GM21360 (cell line): ENCODE data around the gene CDK6.
A peak's percentile ranks its signal among the peaks of the same experiment; 100 is the strongest.

Experiments used
- ATAC-seq: cut with Tn5 transposase; IDR thresholded peaks from one replicate; pipeline ENCODE4 v1.9.1; 2021; ENCODE audit warnings: mild to moderate bottlenecking, moderate library complexity; ENCODE audit not compliant: unreplicated experiment

Gene CDK6

DNA sequence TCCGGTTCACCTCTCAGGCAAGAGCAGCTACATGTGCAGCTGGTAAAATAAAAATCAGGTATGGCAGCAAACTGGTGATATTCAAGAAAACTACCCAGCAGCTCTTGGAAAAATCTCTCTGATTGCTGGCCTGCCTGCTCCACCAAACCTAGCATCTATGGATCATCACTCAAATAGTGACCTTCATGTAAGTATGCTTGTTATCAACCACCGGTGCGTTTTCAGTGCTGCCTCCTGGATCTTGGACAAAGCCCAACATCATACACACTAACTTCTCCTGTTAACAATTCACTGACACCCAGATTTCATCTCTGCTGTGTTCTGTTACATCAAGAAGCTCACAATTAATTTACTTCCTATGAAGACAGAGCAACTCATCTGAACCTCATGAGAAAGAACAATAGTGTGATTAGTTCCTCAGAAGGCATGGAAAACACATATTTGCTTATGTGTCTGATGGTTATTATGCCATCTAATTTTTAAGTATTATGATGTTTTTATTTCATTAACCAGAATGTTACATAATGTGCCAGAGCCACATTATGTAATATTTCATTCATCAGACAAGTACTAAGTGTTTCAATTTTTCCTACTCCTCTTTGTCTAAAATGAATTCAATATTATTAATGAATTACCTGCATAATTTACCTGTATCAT is 8.8 kb downstream of the CDK6 start:
- no peak for ATAC-seq

DNA sequence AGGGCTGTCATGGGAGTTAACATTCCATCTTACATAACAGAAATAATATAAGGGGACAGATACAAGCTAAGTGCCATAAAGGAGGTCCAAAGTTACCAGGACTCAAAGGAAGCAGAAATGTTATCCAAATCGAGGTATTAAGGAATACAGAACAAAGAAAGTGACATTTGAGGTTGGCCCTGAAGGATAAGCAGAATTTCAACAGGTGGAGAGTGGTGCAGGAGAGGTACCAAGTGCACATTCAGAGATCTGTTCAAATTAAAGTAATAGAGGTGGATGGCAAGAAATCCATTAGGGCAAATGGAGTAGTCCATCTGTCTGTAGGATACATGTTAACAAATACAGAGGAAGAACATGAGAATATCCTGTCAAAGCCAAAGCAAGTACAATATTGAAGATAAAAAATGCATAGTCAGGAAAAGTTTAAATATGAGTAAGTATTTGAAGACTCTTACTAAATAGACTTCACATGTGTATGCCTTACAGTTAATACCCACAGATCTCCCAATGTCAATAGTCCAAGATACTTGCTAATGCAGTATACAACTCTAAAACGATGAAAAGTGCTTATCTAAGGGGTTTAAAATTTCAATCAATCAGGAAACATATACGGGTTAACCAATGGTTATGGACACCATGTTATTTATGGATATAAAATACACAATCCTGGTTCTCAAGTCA is 10.0 kb downstream of the CDK6 start:
- no peak for ATAC-seq

DNA sequence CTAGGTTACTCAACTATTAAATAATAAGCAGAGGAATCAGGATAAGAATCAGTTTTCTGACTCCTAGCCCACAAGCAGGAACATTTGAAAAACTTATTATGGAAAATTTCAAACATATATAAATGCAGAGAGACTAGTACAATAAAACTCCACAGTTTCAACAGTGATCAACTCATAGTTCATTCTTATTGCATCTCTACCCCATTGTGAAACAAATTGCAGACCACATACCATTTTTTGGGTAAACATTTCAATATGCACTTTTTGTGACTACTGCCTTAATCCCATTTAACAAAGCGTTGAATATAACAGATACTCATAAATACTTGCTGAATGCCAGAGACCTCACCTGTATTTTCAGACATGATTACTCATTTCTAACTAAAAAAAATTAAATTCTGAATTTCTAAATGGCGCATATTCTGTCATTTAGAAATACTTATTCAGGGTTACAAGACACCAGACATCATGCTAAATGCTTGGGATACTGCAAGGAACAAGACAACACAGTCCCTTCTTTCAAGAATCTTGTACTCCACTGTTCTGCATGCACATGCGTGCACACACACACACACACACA is 11.4 kb downstream of the CDK6 start:
- no peak for ATAC-seq

DNA sequence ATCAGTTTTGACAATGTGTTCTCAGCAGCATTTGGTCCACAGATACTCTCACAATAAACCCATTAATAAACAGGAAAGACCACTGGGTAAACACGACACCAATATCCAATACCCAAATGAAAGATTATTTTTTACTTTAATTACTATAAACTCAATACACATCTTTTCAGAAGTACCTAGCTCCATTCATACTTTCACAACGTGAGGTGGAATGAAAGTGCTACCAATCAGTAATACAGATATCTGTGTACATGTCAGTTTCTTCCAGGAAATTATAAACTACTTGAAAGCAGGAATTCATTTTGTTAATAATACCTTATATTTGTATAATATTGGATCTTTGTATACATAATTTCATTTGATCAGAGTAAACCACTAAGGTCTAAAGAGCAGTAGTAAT is 11.9 kb downstream of the CDK6 start:
- ATAC-seq: no peak

DNA sequence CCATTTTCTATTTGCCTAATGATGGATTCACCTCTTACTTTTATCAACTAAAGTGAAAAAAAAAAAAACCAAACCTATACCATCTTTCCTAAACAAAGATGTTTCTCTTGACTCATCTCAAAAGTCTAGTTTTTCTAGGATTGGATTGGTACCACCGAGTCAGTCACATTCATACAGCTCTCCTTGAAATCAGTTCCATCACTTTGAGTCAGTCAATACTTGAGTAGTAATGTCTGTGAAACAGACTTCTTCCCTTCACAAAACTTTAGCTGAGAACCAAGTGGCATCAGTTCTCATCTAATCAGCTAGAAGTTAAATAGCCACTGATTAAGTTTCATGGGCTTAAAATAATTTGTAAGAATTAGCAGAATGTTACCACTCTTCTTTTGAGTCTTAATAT is 13.3 kb downstream of the CDK6 start:
- ATAC-seq: no peak

DNA sequence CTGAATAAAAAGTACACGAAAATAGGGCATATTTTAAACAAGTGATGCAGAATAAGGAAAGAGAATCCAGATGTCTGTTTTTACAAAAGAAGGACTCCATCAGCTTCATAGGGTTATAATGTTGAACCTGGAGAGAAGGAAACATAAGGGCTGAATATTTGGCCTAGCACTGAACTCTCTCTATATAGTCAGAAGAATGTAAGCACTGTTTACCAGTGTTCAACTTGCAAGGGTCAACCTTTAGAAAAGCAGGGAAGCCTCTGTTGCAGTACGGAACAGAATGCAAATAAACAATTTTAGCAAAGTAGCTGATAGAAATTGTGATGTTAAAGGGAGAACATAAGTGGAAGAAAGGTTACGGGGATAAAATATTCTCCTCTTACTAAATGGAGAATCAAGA is 16.2 kb downstream of the CDK6 start:
- ATAC-seq: no peak

DNA sequence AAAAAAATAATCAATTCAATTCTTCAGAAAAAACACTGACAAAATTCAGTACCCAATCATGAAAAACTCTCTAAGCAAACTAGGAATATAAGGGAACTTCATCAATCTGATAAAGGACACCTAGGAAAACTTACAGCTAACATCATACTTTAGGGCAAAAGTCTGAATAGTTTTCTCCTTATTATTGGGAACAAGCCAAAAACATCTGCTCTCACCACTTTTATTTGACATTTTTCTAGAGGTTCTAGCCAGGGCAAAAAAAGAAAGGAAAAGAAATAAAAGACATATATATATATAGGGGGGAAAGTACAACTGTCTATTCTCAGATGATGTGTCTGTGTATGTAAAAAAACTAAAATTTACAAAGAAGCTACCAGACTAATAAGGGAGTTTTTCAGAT is 19.0 kb downstream of the CDK6 start:
- no peak for ATAC-seq

DNA sequence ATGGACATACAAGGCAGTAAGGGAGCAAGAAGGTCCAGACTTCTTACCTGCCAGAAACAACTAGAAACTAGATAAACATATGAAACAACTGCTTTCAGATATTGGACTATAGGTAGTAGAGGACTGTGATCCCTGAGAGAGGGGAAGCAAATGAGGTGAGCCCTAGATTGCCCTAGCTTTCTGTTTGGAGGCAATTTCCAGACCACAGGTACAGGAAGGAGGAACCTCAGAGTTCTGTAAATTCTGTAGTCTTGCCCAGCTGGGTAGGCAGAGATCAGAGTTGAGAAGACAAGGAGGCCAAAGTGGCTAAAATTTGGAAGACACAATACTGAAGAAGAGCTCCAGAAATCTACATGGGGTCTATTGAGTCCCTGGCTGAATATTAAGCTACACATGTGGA is 21.0 kb downstream of the CDK6 start:
- no peak for ATAC-seq

DNA sequence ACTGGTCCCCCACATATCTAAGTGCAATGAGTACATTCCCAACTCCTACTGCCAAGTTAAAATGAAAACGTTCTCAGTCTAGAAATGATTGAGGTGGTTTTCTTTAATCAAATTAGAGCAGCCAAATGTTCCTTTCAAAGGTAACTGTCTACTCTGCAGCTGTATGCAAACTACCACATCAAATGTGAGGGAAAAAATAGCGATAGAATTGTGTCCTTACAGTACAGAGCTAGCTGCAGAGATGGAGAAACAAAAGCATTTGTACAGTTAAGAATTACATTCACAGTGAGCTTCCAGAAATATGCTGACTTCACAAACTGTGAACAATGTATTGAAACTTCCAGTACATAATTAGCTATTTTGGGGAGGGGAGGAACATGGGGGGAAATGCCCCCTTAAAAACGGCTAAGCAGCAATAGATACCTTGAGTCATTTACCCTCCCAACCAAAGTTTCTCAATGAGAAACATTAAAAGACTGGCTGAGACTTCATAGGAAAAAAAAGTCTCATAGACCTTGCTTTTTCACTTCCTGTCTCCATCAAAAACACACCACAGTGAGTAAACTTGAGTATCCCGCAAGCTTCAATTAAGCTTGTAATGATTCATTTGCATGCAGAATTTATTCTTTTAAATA is 22.9 kb downstream of the CDK6 start:
- peak; percentile 52 for ATAC-seq

DNA sequence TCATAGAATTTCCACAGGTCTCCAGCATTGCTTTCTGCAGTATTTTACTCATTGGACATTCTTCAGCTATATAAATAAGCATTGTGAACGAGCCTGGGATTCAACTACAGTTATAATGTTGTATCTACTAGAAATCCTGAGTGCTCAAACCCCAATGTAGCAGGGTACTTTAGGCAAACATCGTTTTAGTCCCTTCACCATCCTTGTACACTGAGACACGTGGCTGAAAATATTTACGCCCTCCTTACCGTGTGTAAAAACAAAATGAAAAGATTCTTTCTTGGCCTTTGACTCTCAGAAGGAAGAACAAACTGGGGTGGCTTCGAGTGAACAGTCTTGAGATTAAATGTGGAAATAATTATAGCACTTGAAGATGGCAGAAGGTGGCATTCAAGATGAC is 25.2 kb downstream of the CDK6 start:
- no peak for ATAC-seq

DNA sequence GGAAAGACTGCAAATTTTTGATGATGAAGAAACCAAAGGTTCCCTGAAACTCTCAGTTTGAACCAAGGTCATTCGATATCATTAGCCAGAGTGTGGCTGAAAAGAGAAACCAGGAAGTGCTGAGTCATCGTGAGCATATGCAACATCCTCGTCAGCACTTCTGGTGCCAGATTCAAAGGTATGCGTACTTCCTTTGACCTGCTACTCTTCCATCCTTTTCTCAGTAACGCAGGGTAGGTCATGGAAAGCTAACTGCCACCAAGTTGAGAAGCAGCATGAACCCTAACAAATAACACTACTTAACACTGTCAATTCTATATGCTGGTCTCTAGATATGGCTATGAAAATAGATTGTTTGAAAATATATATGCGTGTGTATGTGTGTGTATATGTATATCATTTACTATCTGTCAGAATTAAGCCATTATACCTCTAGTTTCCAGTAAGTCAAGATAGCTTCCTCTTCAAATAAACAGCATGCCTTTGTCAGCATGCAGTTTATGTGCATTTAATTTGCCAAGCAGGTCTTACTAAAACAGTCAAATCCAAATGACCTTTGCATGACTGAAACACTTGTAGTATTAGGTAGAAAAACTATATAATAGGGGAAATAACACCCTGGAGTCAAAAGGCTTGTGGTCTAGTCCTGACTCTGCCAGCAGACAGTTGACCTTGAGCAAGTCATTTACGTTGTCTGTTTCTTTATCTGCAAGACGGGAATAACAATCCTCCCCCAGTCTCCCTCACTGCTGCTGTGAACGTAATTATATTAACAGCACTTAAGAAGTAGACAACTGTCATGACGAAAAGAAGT is 26.4 kb downstream of the CDK6 start:
- ATAC-seq: peak; percentile 74

DNA sequence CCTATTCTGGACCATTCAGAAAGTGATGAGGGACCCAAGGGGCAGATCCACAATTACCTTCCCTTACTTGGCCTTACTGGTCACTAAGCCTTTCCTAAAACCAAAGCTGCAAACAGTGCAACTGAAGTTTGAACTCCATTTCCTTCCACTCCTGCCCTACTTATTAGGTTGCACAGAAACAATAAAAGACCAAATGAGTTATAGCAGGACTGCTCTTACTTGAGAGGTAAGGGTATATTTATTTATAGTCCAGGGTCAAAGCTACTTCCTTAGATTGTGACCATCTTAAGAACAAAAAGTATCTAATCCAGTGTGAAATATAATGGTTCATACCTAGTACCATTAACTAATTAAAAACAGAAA is 27.0 kb downstream of the CDK6 start:
- peak; percentile 16 for ATAC-seq

DNA sequence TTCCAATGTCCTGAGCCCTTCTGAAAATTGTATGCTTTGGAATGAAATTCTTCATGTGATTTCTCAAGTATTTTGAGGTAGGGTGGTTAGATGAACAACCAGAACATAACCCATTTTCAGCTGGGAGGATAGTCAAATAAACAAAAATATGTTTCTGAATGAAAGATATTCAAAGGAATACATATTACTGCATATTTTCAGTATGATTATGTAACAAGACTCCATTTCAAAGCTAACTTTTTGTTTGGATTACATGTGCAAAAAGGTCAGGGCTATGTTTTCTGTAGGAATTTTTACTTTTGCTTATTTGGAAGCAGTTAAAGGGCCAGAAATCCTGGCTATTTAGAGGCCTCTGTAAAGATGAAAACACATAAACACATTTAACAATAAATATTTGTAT is 27.7 kb downstream of the CDK6 start:
- ATAC-seq: no peak

DNA sequence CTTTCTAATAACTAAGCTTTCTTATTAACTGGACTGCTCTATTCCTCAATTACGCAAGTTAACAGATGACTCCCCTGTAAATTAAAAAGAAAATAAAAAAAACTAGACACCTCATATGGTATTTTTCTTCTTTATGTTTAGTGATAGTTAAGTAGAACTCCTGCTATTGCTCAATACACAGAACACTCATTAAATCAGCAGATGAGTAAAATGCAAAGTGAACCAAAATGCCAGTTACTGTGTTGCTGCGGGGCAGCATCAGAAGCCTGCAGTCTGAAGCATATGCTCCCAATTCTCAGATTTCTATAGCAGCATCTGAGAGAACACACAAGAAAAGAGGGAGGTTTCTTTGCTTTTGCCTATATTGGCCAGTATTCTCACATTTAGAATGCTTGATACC is 28.4 kb downstream of the CDK6 start:
- ATAC-seq: no peak

DNA sequence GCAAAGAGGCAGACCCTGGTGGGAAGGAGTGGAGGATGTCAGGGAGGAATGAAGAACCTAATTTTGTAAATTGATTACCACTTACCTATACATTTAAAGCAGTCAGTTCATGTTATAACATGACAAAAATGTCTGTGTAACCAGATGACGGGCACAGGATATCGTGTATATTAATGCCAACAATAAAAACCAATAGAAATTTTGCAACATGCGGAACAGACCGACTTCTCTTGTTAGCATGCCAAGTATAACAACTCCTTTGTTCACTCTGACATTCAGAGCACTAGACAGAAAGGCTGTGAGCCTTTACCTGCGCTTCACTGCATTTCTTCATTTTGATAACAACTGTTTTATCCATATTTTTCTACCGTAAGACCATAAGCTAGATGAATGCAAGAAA is 29.9 kb downstream of the CDK6 start:
- ATAC-seq: no peak

DNA sequence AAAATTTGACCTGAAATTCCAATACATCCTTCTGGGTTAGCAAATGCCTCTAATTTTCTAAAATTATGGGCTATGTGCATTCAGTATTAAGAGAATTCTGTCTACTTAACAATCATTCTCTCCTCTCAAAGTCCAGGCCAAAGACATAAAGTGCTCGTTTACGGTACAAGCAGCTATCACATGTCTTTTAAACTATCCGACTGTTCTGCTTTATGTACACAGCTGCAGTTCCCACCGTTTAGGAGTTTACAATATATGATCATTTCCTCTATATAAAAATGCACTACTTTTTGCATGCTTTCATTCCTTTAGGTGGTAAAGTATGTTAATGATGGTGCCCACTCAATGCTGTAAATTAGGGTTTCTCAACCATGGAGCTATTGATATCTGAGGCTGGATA is 34.0 kb downstream of the CDK6 start:
- ATAC-seq: no peak

DNA sequence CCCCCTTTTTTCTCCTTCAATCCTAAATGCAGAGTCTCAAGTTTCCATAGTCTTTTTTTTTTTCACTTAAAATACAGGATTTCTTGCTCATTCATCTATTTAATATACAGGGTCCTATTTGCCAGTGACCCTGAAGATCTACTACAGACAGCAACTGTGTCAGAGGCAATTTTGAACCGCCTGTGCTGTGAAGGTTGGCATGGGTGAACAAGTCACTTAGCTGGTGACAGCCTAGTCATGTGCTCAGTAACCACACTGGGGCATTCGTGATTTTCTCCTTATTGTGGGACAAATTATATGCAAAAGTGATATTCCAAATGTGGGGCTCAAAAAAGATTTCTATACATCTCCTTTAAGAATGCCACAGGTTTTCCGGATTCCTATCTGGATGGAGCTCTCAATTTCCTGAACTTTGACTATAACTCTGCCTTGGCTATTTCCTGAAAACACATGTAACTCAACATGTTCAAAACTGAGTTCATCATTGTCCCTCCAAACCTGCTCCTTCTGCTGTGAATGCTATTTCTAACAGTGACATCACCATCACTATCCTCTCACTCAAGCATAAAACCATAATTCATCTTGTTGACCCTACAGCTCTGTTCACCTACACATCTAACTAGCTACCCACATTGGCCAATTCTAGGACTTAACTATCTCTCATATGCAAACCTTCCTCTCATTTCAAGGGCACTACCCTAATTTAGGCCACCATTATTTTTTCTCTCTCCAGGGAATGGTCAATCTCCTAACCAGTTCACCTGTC is 36.7 kb downstream of the CDK6 start:
- no peak for ATAC-seq

DNA sequence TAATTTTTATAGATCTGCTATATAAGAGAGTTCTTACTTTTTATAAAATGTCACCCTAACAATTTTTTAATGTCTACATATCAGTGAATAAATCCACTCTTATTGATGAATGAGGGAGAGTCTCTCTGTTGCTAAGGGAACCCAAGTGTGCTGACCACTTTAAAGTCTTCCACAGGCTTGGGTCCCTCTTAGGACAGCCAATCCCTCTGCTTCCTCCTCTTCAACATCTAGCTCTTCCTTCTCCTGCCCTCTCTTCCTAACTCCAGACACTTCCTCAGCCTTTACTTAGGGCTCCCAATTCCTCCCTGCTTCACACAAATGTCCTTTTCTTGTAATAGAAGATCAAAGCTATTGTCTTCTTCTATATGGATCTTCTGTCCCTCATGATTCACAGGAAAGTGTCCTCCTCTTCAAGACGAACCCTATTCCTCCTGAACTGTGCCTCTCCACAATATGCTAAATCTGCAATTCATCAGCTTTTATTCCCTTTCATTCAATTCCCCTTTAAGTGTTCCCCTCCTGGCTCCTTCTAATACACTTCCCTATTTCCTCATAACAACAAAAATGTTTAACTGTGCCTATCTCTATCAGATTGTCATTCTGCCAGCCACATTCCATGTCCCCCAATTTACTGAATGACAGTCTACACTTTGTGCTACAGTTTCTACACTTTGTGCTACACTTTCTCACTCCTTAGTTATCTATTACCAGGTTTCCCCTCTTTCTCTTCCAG is 37.7 kb downstream of the CDK6 start:
- ATAC-seq: no peak

DNA sequence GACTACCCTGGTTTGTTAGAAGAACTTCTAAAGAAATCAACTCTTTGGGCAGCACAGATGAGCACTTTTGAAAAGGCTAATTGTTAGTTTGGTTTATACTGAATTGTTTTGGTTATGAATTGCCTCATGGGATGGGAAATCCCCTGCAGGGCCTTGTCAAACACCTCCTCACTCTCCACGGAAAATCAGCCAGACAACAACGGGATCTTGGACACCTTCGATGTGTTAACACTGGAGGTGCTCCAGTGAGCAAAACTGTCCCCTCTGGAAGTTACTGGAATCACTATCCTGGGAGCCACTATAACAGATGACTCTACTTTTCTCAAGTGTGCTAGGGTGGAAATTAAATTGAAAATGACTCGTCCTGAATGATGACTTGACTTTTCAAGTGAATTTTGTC is 38.7 kb downstream of the CDK6 start:
- ATAC-seq: no peak

DNA sequence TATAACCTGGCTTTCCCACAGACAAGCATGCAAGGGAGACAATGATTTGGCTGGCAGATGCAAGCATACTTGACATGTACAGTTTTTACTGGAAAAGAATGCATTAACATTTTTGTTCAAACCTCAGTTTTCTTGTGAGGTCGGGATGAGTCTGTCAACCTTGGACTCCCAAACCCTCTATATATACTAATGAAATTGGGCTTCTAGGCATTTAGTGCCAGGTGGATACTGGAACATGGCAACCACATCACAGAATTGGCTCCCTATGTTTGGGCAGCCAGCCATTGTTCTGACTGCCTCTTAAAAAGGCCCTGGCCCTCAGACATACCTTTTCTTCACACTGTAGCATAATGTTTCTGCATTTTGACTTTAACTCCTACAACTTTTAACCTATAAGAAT is 39.1 kb downstream of the CDK6 start:
- no peak for ATAC-seq
